Inferior parietal cortex (tissue), 1 donor: ENCODE results near the gene PI4K2A.

Source experiments
- DNase-seq: peaks from one replicate; pipeline ENCODE4 v3.0.0-alpha.2; 2016; ENCODE audit errors: extremely low spot score

Gene PI4K2A

DNA sequence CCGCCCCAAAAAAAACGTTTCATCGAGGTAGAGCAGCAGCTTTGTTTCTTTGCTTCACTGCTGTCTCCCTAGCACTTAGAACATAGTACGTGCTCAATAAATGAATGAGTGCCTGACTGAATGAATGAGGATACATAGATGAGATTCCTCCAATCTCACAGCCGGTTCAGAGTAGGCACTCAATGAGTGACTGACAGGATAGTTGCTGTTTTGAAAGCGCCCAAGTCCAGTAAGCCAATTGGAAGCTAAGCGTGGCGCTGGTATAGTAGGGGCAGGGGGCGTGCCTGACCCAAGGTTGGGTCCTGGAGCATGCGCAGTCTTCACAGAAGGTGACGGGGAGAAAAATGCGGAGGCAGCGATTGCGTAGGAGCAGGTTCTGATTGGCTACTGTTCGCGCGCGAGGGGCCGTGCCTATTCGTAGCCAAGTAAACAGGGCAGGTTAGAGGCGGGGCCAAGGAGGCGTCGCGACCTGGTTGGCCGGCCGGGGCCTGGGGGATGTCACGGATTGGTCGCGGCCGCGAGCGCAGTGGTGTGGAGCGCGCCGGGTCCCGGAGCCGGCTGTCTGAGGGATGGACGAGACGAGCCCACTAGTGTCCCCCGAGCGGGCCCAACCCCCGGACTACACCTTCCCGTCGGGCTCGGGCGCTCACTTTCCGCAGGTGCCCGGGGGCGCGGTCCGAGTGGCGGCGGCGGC, at the start of gene PI4K2A:
PI4K2A (plus strand) TSS at position 498 of the 694 bp plus-strand sequence; CDS start at position 570, 72 bp downstream.
- DNase-seq = peak; percentile 99

DNA sequence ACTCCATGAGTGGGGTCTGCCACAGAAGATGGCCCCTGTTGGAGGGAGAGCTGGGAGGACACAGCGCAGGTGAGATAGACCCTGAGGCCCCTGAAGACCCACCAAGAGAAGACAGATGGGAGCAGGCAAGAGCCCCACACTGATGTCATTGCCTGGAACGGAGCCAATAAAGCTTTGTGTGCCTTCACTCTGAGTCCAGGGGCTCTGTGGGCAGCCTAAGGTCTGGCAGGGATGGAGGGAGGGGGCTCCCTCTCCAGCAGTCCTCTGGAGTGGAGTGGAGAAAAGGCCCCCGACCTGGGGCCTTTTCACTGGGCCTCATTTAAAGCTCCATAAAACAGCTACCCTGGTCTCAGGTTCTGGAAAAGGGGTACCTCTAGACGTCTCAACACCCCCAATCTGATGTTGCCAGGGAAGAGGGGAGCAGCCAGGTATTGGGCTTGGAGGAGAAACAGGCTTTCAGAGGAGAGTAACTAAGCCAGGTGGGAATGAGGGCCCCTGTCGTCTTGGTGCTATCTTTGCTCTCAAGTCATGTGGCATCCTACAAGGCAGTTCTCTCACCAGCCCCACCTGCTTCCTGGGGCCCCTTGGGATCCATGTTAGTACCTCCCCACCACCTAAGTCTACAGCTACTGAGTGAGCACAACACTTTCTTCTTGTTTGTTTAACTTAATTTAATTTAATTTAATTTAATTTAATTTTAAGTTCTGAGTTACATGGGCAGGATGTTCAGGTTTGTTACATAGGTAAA, 49.5 kb upstream of the PI4K2A start:
- no peak for DNase-seq

DNA sequence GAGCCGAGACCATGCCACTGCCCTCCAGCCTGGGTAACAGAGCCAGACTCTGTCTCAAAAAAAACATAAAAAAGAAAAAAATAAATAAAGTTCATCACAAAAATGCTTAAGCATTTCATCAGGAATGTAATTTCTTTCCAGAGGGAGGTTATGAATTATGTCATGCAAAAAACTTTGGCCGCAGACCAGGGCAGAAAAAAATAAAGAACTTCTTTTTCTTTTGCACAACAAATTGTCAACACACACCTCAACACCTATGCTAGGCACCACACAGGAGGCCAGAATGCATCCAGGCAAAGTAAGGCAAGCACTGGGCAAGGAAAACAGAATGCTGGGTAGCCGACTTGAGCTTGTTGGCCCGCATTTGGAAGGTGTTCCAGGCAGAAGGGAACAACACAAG, 47.0 kb upstream of the PI4K2A start:
- no peak for DNase-seq

DNA sequence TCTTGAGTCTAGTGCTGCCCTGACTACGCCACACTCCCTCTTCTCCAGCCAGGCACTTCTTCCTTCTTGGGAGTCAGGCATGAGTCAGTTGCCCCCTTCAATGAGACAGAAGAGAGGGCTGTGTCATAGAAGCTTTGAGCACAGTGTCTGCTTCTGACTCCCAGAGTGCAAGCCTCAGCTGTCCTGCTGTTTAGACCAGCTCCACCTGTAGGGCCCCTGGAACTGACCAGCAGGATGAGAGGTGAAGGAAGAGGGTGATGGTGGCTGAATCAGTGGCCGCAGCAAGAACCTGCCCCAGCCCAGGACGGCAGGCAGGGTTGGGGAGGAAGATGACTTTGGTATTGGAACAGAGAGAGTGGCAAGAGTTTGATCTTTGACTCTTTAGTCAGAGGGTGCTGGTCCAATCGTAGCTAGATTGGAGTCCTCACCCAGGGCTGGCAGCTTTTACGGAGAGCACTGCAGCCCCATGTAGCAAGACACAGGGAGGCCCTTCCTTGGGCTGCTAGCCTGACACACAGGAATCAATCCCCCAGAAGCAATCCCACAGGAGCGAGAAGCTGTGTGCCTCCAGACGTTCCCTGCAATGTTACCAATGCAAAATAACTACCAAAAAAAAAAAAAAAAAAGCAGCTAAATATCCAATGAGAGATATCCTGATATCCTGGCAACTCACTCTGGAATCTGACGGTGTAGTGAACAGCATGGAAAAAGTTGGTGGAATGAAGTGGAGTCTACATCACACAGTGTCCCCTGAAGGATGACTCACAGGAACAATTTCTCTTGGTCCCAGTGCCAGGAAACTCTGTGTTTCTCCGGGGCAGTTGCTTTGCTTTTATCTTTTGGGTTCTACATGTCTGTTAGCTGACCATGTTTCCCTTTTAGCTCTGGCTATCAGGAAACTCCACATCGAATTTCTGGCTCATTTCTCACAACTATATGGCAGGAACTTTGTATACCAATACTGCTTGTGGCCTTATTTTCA, 44.1 kb upstream of the PI4K2A start:
- DNase-seq = peak; percentile 48

DNA sequence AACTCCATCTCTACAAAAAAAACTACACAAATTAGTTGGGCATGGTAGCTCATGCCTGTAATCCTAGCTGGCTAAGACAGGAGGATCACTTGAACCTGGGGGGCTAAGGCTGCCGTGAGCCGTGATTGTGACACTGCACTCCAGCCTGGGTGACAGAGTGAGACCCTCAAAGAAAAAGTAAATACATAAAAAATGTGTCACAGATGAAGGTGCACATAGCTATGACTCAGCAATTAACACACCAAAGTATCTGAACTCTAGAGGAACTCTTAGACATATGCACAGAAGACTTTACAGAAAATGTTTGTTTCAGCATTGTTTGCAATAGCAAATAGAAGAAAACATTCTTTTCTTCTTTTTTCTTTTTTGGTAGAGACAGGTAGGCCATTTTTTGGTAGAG, 42.7 kb upstream of the PI4K2A start:
- no peak for DNase-seq

DNA sequence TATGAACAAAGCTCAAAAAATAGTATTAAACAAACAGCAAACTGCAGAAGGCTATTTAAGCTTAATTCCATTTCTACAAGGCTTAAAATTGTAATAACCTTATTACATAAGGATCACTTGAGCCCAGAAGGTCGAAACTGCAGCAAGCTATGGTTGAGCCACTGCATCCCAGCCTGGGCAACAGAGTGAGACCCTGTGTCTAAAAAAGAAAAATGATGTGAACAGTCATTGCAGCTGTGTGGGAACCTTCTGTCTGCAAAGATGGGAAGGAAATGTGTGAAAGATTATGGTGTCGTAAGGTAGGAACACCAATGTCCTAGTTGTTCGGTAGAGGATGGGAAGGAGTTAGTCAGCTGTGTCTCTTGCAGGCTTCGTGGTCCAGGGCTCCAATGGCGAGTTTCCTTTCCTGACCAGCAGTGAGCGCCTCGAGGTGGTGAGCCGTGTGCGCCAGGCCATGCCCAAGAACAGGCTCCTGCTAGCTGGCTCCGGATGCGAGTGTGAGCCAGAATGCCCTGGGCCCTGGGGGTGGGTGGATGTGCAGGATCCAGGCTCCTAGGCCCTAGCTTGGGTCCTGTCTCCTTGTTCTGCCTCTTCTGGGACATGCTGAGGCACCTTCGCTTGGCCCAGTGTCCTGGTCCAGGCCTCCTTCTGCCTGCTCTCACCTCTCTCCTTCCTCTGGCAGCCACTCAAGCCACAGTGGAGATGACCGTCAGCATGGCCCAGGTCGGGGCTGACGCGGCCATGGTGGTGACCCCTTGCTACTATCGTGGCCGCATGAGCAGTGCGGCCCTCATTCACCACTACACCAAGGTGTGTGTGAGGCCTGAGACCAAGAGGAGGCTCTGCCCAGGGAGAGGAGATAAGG, 41.8 kb upstream of the PI4K2A start:
- DNase-seq = no peak

DNA sequence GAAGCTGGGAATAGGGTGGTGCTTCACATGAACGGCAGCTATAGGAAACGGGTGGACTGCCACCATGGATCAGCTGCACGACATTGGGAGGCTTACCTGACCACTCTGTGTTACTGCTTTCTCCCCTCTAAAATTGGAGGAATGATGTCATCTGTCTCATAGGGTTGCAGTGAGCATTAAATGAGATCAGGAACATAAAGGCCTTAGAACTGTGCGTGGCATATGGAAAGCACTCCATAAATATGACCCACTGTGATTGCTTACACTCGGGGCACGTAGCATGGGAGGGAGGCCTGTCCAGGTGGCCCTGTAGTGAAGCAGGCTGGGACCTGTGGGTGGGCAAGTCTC, 41.2 kb upstream of the PI4K2A start:
- DNase-seq = no peak

DNA sequence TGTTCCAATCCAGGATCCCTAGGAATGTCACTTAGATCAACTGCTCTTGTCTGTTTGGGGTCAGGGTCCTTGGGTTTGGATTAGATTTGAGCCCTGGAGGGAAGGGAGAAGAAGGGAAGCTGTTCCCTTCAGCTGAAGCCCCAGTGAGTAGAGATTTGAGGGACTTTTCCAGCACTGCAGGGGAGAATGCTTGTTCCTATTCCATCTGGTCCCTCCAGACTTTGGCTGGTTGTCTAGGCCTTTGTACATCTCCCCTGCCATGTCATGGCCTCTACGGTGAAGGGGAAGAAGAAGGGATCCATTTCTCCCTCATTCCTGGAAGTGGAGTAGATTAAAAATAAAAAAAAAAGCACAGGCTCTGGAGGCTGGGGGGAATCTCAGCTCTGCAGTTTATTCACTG, 39.9 kb upstream of the PI4K2A start:
- DNase-seq = no peak

DNA sequence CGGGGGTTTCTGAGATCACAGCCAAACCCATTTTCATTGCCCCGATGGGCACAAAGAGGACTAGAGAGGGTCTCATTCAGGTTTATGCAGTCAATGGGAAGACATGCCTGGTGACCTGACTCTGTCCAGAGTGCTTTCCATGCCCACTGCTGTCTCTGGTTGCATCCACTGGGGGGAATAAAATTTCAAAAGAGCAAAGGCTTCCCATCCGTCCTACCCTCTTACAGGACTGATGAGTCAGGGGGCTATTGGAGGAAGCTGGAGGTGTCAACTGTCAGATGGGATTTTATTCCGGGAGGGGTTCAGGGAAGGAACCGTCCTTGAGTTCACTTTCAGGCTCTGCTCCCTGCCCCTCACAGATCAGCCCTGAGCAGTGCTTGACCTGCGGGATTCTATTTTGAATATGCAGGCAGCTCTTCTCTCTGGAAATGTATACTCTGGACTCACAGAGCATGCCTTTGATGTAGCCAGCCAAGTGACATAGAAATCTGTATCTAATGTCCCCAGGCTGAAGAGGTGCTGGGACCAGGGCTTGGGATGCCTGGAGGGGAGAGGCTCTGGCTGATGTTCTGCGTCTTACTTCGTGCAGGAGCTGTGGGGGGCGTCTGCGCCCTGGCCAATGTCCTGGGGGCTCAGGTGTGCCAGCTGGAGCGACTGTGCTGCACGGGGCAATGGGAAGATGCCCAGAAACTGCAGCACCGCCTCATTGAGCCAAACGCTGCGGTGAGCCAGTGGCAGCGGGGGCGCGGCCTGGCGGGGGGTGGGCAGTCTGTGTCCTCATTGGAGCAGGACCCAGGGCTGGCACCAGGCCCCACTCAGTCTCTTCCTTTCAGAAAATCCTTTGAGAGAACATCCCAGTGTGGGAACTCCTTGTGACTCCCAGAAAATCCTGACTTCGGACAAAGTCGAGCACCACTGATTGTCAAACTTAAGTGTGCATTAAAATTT, 38.9 kb upstream of the PI4K2A start:
- no peak for DNase-seq

DNA sequence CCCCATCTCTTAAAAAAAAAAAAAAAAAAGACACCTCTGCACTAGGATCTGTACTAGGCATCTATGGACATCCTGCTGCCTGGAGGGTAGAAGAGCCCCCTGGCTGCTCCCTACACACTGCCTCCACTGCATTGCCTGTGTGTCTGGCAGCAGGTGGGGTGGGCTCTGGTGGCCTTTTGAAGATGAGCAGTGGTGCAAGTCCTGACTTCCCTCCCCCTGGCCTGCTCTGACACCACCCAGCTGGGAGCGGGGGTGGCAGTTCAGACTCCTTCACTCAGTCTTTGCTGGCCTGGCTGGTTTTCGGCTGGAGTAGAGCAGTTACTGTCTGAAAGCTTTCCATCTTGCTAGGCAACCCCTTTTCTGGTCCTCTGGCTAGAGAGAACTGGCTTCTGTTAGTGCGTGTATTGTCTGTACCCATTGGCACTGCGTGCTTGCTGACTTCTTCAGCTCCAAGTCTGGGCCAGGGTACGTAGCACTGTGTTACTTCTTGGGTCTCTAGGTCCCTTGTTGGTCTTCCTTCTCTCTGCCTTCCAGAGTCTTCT, 33.3 kb upstream of the PI4K2A start:
- no peak for DNase-seq

DNA sequence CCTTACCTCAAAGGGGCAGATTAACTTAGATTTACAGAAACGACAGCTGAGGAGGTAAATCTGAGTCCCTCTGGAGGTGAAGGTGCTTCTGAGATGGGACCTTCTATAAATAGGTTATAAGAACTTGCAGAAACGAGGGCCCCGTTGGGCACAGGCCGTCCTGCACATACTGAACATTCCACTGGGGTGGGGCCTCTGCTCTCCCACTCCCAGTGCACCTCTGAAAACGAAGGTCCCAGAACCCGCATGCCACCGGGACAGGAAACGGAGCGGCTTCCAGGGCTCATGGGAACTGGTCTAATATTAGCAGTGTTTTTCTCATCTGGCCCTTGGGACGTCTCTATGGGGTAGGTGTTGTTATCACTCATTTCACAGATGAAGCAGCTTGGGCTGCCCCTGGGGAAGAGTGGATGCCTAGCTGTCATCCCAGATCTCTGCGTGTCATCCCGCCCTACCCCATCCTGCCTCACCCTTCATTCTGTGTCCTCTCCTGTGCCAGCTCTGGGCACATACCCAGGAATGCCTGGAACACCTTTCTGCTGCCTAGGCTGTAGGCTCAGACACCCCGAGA, 31.4 kb upstream of the PI4K2A start:
- DNase-seq = no peak

DNA sequence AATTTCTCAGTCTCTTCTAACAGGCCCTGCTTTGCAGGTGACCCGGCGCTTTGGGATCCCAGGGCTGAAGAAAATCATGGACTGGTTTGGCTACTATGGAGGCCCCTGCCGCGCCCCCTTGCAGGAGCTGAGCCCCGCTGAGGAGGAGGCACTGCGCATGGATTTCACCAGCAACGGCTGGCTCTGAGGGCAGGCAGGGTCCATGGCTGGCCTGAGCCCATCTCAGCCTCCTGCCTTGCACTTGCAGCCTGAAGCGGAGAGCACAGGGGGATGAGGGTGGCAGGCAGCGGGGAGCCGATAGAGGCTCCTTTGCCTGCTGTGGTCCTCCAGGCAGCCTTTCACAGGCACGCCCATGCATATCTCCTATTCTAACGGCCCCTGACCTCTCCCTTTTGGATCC, 29.0 kb upstream of the PI4K2A start:
- DNase-seq = no peak

DNA sequence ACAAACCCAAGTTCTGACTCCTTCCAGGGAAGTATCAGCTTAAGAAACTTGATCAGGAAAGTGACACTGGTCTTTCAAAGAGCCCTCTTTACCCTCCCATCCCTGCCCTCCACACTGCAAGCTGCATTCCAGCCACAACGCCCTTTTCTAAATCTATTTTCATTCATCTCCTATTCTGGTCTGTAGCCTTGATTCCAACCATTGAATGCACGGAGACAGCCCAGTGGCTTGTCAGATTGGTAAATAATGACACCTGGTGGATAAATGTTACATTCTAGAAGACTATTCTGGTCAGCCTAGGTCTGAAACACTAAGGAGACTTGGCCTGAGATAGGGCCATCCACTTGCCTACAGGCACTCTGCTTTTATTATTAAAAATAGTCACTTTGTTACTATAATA, 28.1 kb upstream of the PI4K2A start:
- peak; percentile 46 for DNase-seq

DNA sequence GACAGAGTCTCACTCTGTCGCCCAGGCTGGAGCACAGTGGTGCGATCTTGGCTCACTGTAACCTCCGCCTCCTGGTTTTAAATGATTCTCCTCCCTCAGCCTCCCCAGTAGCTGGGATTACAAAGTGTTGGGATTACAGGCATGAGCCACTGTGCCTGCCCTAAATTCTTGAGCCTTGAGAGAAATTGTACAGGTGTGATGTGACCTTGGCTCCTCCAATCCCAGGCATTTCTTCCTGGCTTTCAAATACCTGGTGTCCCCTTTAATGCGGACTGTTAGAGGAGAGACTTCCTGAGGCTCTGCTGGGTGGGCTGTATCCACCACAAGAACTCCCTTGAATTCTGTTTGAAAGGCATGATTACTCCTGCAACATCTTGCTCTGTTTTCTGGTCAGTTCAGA, 22.2 kb upstream of the PI4K2A start:
- DNase-seq = no peak

DNA sequence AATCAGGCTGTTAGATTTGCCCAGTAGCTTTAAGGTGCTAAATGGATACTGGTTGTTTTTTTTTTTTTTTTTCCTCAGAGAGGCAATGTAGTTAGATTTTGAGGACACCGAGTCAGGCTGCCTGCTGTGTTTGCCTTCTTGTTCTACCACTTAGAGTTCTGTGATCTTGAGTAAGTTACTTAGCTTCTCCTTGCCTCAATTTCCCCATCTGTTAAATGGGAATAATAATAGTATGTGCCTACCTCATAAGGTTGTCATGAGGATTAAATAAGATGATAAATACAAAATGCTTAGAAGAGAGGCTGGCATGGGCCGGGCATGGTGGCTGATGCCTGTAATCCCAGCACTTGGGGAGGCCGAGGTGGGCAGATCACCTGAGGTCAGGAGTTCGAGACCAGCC, 21.7 kb upstream of the PI4K2A start:
- no peak for DNase-seq

DNA sequence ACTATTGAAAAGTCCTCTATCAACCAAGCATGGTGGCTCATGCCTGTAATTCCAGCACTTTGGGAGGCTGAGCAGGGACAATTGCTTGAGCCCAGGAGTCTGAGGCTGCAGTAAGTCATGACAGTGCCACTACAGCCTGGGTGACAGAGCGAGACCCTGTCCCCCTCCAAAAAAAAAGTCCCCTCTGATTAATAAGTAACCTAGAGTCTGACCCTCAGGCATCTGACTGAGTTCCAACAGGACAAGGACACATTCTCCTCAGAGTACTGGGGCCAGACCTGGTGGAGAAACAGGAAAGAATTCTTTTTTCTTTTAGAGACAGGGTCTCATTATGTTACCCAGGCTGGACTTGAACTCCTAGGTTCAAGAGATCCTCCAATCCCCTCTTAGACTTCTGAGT, 17.2 kb upstream of the PI4K2A start:
- no peak for DNase-seq

DNA sequence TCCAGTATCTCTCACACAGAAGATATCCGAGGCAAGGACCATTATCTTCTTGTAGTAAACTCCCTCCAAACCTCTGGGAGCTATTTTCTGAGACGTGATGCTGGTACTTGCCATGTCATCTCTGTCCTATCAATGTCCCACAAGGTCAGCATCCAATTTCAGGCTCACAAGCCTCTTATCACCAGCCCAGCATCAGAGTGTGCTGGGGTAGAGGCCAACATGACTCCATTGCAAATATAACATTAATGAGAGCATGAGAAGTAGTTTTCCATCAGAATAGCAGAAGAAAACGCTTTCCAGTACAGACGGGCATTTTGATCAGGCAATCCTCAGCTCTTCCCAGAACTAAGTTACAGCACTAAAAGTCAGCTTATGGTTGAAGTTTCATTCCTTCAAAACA, 12.7 kb upstream of the PI4K2A start:
- DNase-seq = no peak

DNA sequence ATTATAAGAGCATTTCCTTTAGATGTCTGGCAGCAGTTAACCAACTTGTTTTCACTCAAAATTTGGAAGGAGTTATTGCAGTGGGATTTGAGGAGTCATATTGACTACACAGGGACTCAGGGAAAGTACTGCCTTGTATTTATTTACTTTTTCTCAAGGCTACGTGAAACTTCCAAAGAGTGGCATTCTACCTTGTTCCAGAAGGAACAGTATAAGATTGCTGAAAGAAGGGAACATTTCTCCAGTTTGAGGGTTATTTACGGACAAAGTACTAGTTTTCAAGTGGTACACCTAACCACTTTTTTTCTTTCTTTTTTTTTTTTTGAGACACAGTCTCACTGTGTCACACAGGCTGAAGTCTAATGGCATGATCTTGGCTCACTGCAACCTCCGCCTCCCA, 12.2 kb upstream of the PI4K2A start:
- DNase-seq = no peak

DNA sequence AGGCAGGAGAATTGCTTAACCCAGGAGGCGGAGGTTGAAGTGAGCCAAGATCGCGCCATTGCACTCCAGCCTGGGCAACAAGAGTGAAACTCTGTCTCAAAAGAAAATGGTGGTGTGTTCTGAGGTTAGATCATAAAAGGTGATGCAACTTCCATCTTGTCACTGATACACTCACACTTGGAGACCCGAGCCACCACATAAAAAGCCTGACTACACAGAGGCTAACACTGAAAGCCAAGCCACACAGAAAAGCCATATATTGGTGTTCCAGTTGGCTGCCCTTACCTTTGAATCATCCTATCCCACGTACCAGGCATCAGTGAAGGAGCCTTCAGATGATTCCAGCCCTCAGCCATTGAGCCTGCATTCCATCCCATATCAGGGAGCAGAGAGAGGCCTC, 11.2 kb upstream of the PI4K2A start:
- DNase-seq = no peak

DNA sequence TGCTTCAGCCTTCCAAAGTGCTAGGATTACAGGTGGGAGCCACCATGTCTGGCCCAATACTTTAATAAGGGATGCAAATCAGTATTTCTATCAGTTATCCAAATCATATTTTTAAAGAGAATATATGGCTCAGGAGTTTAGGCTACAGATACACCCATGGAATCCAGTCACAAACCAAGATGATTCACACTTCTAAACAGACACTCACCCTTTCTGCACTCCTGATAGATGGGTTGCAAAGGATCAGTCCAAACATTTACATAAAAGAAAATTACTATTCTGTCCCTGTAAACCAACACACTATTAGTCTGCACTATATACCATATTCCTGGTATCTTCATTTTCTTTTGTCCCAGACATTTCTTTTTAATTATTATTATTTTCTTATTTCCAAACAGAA, 9.4 kb upstream of the PI4K2A start:
- no peak for DNase-seq
